ENCODE data around the gene SRP14. TPM values are rescaled to one million over a fixed set of nuclear protein-coding genes. Genes with fewer than 3 reads are reported as not detected.

Gene SRP14
- total and polyA plus RNA-seq, 9 of the 15 experiments (the other 6 are each of a cell fraction or from before 2014, with no cell fraction given): 161 to 1,097 (median 402) TPM

DNA sequence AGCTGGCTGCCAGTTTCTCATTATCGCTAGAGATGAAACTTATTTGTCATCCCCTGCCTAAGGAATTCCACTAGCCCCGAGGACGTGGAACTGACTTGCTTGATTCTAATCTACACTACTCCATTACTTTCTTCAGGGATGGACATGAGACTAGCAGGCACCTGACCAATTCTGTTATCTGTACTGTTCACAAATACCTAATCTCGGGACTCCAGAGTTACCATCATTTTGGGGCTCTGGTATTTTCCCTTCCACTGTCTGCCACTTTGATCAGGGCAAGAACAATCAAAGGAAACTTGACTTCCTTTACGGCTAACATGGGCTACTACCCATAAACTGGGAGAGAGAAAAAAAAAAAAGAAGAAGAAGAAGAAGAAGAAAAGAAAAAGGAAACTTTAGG, 41.9 kb upstream of the SRP14 start (continued):
- TF ChIP-seq PPARD (CRISPR knock-in tag; IDR thresholded peaks at IDR 0.05) (no peak), BHLHE40 (IDR thresholded peaks at IDR 0.05; ENCODE audit: low read length) (peak; percentile 90), ATF7 (IDR thresholded peaks at IDR 0.05) (peak; percentile 45), CTBP1 (IDR thresholded peaks at IDR 0.05; ENCODE audit: borderline replicate concordance) (peak; percentile 92), HMG20B (CRISPR knock-in tag; IDR thresholded peaks at IDR 0.05) (no peak), HDAC2 (IDR thresholded peaks at IDR 0.05) (peak; percentile 61; the same call in 1 of the 2 replicates), NBN (IDR thresholded peaks at IDR 0.05; ENCODE audit: low read depth) (0 out of 2 replicates have a peak, but pooled peaks have one; percentile 54), POLR3G (IDR thresholded peaks at IDR 0.05; ENCODE audit: extremely low read depth, insufficient read length, insufficient replicate concordance) (no peak), FOXK2 (conservative IDR thresholded peaks at IDR 0.05 in 1 of 2, IDR thresholded peaks at IDR 0.05 in 1 of 2; ENCODE audit: low read depth in 2 of 2) (peak in 1 of 2 experiments; percentile 49; a peak in 1 of 4 replicates), ZSCAN29 (IDR thresholded peaks at IDR 0.05) (no peak), RBM34 (IDR thresholded peaks at IDR 0.05; ENCODE audit: borderline replicate concordance, insufficient read depth, low read length) (no peak), ZNF146 (CRISPR knock-in tag; IDR thresholded peaks at IDR 0.05; ENCODE audit: unreplicated experiment) (no peak), CCNT2 (IDR thresholded peaks at IDR 0.05; ENCODE audit: borderline replicate concordance, extremely low read depth, insufficient read length, low read depth, low read length) (peak; percentile 39), DMBX1 (CRISPR knock-in tag; IDR thresholded peaks at IDR 0.05; ENCODE audit: borderline replicate concordance) (0 out of 2 replicates have a peak, but pooled peaks have one; percentile 32), TBL1XR1 (IDR thresholded peaks at IDR 0.05; ENCODE audit: low read length in 2 of 2) (peak in 1 of 2 experiments; percentile 25; a peak in 1 of 4 replicates), MEIS2 (IDR thresholded peaks at IDR 0.05; ENCODE audit: partially characterized antibody) (peak; percentile 43), CREBBP (IDR thresholded peaks at IDR 0.05; ENCODE audit: low read depth, low read length) (no peak)
- TF ChIP-seq, protein P1, sequence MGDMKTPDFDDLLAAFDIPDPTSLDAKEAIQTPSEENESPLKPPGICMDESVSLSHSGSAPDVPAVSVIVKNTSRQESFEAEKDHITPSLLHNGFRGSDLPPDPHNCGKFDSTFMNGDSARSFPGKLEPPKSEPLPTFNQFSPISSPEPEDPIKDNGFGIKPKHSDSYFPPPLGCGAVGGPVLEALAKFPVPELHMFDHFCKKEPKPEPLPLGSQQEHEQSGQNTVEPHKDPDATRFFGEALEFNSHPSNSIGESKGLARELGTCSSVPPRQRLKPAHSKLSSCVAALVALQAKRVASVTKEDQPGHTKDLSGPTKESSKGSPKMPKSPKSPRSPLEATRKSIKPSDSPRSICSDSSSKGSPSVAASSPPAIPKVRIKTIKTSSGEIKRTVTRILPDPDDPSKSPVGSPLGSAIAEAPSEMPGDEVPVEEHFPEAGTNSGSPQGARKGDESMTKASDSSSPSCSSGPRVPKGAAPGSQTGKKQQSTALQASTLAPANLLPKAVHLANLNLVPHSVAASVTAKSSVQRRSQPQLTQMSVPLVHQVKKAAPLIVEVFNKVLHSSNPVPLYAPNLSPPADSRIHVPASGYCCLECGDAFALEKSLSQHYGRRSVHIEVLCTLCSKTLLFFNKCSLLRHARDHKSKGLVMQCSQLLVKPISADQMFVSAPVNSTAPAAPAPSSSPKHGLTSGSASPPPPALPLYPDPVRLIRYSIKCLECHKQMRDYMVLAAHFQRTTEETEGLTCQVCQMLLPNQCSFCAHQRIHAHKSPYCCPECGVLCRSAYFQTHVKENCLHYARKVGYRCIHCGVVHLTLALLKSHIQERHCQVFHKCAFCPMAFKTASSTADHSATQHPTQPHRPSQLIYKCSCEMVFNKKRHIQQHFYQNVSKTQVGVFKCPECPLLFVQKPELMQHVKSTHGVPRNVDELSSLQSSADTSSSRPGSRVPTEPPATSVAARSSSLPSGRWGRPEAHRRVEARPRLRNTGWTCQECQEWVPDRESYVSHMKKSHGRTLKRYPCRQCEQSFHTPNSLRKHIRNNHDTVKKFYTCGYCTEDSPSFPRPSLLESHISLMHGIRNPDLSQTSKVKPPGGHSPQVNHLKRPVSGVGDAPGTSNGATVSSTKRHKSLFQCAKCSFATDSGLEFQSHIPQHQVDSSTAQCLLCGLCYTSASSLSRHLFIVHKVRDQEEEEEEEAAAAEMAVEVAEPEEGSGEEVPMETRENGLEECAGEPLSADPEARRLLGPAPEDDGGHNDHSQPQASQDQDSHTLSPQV (IDR thresholded peaks at IDR 0.05): peak; percentile 38; the same call in 1 of the 2 replicates
- TF ChIP-seq, protein P2, sequence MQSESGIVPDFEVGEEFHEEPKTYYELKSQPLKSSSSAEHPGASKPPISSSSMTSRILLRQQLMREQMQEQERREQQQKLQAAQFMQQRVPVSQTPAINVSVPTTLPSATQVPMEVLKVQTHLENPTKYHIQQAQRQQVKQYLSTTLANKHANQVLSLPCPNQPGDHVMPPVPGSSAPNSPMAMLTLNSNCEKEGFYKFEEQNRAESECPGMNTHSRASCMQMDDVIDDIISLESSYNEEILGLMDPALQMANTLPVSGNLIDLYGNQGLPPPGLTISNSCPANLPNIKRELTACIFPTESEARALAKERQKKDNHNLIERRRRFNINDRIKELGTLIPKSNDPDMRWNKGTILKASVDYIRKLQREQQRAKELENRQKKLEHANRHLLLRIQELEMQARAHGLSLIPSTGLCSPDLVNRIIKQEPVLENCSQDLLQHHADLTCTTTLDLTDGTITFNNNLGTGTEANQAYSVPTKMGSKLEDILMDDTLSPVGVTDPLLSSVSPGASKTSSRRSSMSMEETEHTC (IDR thresholded peaks at IDR 0.05): peak; percentile 93
- TF ChIP-seq, protein P3, sequence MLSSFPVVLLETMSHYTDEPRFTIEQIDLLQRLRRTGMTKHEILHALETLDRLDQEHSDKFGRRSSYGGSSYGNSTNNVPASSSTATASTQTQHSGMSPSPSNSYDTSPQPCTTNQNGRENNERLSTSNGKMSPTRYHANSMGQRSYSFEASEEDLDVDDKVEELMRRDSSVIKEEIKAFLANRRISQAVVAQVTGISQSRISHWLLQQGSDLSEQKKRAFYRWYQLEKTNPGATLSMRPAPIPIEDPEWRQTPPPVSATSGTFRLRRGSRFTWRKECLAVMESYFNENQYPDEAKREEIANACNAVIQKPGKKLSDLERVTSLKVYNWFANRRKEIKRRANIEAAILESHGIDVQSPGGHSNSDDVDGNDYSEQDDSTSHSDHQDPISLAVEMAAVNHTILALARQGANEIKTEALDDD (IDR thresholded peaks at IDR 0.05): peak; percentile 58; the same call in 1 of the 2 replicates
- TF ChIP-seq, protein P4, sequence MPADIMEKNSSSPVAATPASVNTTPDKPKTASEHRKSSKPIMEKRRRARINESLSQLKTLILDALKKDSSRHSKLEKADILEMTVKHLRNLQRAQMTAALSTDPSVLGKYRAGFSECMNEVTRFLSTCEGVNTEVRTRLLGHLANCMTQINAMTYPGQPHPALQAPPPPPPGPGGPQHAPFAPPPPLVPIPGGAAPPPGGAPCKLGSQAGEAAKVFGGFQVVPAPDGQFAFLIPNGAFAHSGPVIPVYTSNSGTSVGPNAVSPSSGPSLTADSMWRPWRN (IDR thresholded peaks at IDR 0.05; ENCODE audit: low read depth): 0 out of 2 replicates have a peak, but pooled peaks have one; percentile 50

Measured in K562 (cell line).